Measurements from ENCODE around the gene DDO.

DDO gene

DNA sequence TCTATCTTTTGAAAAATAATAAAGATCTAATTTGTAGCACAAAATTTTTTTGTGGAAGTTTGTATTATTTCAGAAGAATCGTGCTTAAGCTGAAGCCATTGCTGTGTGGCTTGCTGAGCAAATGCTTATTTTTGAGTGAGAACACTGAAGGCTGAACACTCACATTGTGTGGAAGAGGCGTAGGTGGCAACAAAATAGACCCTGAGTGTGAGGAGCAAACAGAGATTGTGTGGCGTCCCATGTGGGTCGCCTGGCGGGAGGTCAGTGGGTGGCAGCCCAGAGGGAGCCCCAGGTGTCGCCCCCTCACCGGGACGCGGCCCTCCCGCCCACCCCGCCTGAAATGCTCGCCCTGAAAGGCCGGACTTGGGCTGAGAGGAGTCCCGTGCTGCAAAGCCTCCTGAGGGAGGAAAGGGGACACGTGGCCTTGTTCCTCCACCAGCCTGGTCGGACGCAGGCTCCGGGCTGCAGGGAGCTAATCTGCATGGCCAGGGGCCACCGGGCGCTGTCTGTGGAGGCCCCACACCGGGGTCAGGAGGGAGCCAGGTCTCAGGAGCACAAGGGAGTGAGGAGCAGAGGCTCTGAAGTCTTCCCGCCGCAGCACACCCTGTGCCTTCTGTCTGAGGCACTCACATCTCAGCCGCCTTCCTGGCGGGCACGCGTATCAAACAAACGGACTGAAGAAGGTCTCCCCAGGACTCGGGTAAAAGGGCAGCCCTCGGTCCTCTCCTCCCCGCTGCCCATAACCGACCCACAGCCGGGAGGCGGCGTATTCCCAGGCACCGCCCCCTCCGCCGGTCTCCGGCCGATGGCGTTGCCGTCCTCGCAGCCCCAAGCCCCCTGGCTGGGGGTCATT is 15.9 kb downstream of the DDO start:
- Histone ChIP-seq H3K27ac (ENCODE audit: low read depth, low read length) (no peak overlapping the region), H3K9me2 (replicated peaks; ENCODE audit: insufficient read depth, low read length) (no peaks in the 10 kb centered on the region), H3K9ac (ENCODE audit: low read length) (no peak overlapping the region), H3K36me3 (ENCODE audit: low read length) (no peaks in the 10 kb centered on the region), H3K4me3 (ENCODE audit: insufficient read depth, low read length, poor library complexity, severe bottlenecking) (no peak overlapping the region), H2AFZ (ENCODE audit: low read depth, low read length, severe bottlenecking) (no peak overlapping the region), H3K79me2 (ENCODE audit: insufficient read depth, low read length) (no peaks in the 10 kb centered on the region), H4K20me1 (ENCODE audit: low read depth, low read length) (no peaks in the 10 kb centered on the region), H3K27me3 (ENCODE audit: low read length) (no peaks in the 10 kb centered on the region), H3F3A (ENCODE audit: insufficient read depth) (no peaks in the 10 kb centered on the region), H3K4me2 (ENCODE audit: low read depth, low read length, poor library complexity, severe bottlenecking) (no peak overlapping the region), H3K9me3 (ENCODE audit: insufficient read depth, low read length) (no peaks in the 10 kb centered on the region)
- TF ChIP-seq EZH2phosphoT487 (conservative IDR thresholded peaks at IDR 0.05; ENCODE audit: low read length) (no peak), CTCF (IDR thresholded peaks at IDR 0.05; ENCODE audit: insufficient read depth, low read length, poor library complexity, severe bottlenecking) (no peak)

DNA sequence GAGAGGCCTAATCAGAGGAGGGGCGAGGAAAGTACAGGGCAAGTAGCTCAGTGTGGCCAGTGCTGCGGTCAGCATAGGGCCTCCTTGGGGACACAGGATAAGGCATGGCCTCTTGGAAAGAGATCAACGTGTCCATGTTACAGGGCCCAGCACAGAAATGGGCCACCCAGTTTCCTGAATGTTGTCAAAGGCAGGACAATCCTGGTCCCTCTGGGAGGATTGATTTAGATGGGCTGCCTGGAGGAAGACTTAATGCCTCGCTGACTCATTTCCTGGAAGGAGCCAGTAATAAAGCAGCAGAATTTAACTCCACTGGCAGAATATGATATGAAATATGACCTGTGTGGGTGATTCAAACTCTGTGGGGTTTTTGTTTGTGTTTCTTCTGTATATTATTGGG is 16.6 kb downstream of the DDO start:
- H3K27me3 ChIP-seq (ENCODE audit: low read length): no peaks in the 10 kb centered on the region
- no peaks in the 10 kb centered on the region for H3K79me2 ChIP-seq (ENCODE audit: insufficient read depth, low read length)
- H3K9me3 ChIP-seq (ENCODE audit: insufficient read depth, low read length): no peaks in the 10 kb centered on the region
- no peaks in the 10 kb centered on the region for H3K36me3 ChIP-seq (ENCODE audit: low read length)
- H3K9ac ChIP-seq (ENCODE audit: low read length): no peak overlapping the region
- no peak overlapping the region for H3K27ac ChIP-seq (ENCODE audit: low read depth, low read length)
- H3K4me3 ChIP-seq (ENCODE audit: insufficient read depth, low read length, poor library complexity, severe bottlenecking): no peak overlapping the region
- H4K20me1 ChIP-seq (ENCODE audit: low read depth, low read length): no peaks in the 10 kb centered on the region
- TF ChIP-seq EZH2phosphoT487 (conservative IDR thresholded peaks at IDR 0.05; ENCODE audit: low read length) (no peak), CTCF (IDR thresholded peaks at IDR 0.05; ENCODE audit: insufficient read depth, low read length, poor library complexity, severe bottlenecking) (no peak)
- H2AFZ ChIP-seq (ENCODE audit: low read depth, low read length, severe bottlenecking): no peak overlapping the region
- H3K9me2 ChIP-seq (replicated peaks; ENCODE audit: insufficient read depth, low read length): no peaks in the 10 kb centered on the region
- no peaks in the 10 kb centered on the region for H3F3A ChIP-seq (ENCODE audit: insufficient read depth)
- no peak overlapping the region for H3K4me2 ChIP-seq (ENCODE audit: low read depth, low read length, poor library complexity, severe bottlenecking)

DNA sequence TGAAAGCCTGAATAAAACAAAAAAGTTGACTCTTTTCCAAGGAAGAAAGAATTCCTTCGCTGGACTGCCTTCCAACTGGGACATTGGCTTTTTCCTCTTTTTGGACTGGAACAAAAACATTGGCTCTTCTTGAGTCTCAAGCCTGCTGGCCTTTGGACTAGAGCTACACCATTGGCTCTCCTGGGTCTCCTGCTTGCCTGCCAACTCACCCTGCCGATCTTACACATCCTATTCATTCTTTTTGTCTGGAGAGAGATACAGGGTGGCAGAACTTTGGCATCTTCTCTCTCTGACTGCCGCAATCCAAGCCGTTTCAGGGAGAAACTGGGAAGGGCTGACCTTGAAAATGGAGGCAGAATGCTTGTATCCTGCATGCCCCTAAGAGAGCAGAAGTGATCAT is 20.2 kb downstream of the DDO start:
- Histone ChIP-seq H3F3A (ENCODE audit: insufficient read depth) (no peaks in the 10 kb centered on the region), H2AFZ (ENCODE audit: low read depth, low read length, severe bottlenecking) (no peak overlapping the region), H3K9me2 (replicated peaks; ENCODE audit: insufficient read depth, low read length) (no peaks in the 10 kb centered on the region), H3K27ac (ENCODE audit: low read depth, low read length) (no peak overlapping the region), H3K9me3 (ENCODE audit: insufficient read depth, low read length) (no peaks in the 10 kb centered on the region), H3K79me2 (ENCODE audit: insufficient read depth, low read length) (no peaks in the 10 kb centered on the region), H3K4me2 (ENCODE audit: low read depth, low read length, poor library complexity, severe bottlenecking) (no peak overlapping the region), H3K27me3 (ENCODE audit: low read length) (no peaks in the 10 kb centered on the region), H4K20me1 (ENCODE audit: low read depth, low read length) (no peaks in the 10 kb centered on the region), H3K9ac (ENCODE audit: low read length) (no peak overlapping the region), H3K36me3 (ENCODE audit: low read length) (no peaks in the 10 kb centered on the region), H3K4me3 (ENCODE audit: insufficient read depth, low read length, poor library complexity, severe bottlenecking) (no peak overlapping the region)
- TF ChIP-seq EZH2phosphoT487 (conservative IDR thresholded peaks at IDR 0.05; ENCODE audit: low read length) (no peak), CTCF (IDR thresholded peaks at IDR 0.05; ENCODE audit: insufficient read depth, low read length, poor library complexity, severe bottlenecking) (no peak)
